Stimulated activated CD4-positive, alpha-beta T cell treated with anti-CD3 and anti-CD28 coated beads, Interleukin-12 subunit alpha, Interleukin-12 subunit beta, amount 100 ng/mL, for 48 hours (primary cell): Measurements from ENCODE around the gene COL23A1.
"Not testable (repeated sequence)": the region's sequence is repeated elsewhere in the genome, so short reads cannot be mapped to it uniquely, and the experiment has no call there.

Experiments
- DNase-seq, 3 donors: peaks; one replicate each; pipeline ENCODE4 v3.0.0-alpha.2; 2020; ENCODE audit warnings: low read depth in 2 of 3, low spot score in 1 of 3

COL23A1 gene

DNA sequence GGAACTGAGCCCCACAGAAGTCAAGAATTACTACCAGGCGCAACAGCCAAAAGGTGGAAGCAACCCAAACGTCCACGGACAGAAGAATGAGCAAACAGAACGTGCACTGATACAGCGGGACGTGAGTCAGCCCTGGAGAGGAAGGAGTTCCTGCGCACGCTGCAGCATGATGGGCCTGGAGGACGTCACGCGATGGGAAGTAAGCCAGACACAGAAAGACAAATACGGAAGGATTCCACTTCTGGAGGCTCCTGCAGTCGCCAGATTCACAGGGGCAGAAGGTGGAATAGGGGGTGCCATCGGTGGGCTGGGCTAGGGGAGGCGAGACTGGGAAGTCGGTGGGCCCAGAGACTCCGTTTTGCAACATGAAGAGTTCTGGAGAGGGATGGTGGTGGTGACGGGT, 277.3 kb downstream of the COL23A1 start:
- DNase-seq = no peak

DNA sequence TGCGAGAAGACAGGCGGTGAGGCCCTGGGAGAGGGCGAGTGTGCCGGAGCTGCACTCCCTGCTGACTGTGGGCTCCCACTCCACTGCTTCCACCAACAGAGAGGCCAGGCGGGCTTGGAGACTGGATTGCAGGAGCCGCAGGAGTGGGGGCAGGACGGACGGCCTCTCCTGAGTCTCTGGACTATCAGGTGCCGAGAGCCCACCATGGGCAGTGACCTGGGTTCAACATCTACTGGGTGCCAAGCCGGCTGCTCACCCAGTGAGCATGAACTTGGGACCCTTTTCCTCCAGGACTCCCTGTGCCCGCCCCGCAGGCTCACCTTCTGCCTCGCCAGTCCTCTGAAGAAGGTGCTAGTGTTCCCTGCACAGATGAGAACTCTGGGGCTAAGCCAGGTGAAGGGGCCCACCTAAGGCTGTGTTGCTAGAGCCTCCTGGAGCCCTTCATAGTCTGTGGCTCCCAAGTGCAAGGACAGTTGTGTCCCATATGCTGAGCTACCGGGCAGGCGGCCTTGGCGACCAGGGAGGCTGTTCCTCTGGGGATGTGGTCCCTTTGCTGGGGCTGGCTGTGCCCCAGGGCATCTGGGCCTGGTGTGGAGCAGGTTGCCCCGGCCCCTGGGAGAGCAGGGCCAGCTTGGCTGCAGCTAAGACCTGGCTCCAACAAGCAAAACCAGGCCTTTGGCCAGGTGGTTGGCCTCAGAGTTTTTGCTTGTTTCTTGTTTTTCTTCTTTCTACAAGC, 279.9 kb downstream of the COL23A1 start:
- DNase-seq = no peak

DNA sequence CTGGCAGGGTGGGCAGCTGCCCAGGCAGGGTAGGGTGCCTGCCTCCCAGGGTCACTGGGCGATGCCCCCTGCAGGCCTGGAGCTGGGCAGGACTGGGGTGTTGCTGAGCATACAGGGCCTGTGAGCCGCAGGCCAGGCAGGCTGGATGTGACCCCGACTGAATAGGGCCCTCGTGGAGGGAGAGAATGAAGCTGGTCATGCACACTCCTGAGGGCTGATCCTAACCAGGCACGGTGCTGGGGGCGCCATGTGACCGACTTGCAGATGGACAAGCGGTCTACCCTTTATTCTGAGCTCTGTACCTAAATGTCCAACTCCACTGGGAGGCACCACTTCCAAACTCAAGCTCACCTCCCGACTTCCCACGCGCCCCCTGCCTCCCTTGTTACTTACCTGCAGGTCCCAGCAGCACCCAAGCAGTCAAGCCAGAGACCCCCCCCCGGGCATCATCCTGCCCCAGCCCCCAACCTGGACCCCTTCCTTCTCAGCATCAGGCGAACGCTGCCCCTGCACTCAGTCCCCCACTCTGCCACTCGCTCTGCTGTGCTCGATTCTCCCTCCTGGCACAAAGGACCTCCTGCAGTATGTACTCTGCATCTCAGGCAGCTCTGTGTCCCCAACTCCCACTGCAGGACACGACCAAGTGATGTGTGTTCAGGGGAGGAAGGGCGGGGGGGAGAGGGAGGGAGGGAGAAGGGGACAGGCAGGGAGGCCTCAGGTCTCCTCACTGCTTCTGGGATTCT, 280.8 kb downstream of the COL23A1 start:
- DNase-seq = no peak

DNA sequence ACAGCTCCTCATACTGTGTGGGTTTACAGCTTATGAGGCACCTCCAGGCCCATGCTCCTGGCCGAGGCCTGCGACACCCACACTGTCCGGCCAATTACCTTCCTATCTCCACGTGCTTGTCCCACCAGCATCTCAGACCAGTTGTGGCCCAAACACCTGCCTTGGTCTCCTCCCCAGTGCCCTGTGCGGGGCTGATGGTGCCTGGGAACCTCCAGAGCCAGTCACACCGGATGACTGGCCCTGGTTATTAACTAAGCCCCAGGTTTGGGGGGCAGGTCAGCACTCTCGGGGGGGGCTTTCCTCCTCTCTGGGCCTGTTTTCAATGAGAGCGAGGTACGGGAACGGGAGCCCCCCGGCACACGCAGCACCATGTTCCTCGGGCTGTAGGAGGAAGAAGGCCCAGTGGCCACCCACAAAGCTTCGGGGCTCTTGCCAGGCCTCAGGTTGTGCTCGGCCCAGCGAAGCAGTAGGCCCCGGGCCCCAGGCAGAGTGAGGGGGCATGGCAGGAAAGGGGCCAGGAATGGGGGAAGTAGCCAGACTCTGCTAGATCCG, 281.6 kb downstream of the COL23A1 start:
- DNase-seq = no peak

DNA sequence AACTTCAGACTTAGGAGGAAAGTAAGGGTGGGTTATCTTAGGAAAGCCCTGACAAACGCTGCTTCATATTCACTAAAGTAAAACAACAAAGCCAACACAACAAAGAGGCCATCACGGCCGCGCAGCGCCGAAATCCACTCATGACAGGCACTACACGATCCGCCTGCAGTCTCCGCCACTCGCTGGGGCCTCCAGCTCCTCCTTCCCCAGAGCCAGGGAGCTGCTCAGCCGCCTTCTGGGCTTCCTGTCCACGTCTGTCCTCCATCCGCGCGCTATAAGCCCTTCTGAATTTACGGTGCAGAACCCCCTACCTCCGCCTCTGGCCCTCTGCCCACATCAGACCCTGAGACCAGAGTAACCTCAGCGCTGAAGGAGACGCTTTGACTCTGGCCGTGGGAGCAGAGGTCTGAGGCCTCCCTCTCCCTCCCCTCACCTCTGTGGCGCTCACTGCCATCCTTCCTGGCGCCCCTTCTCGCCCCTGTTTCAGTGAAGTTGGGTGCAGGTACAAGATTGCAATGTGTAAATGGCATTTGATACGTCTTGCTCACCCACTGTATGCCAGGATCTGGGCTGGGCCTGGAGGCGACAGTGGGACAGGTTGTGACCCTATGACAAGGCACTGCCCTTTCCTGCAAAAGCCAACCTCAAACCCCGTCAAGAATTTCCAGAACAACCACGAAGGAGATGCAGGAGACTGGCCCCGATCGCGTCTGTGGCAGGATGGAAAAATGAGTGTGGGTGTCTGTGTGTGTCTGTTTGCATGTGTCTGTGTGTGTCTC, 282.7 kb downstream of the COL23A1 start:
- no peak for DNase-seq

DNA sequence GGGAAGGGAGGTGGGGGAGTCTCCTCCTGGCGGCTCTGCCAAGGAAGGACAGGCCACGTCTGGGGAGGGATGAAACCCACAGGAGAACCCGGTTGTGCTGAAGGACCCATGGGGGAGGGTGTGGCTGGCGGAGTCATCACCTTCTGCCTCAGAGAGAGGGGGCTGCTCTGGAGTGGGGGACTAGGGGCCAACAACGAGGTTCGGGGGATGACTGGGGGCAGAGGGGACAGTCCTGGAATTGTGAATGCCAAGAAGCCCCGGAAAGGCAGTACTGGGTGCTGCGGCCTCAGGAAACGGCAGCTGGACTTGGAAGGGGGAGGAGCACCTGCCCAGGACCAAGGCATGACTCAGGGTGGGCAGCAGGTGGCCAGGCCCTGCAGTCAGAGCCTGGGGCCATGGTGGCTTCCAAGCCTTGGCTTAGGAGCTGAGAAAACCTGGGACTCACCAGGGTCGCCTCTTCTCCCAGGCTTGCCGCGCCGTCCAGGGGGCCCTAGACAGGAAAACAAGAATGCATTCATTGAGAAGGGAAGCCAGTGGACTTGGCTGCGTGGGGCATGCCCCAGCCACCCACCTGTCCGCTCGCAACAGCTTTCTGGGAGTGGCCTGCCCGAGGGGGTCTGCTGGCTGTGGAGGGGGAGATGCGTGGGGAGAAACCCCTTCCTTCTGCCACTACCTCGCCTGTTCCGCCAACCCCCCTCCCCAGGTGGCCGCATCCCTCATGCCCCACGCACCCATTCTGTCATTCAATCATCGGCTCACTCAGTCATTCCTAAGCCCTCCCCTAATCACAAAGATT, 283.6 kb downstream of the COL23A1 start:
- DNase-seq = no peak

DNA sequence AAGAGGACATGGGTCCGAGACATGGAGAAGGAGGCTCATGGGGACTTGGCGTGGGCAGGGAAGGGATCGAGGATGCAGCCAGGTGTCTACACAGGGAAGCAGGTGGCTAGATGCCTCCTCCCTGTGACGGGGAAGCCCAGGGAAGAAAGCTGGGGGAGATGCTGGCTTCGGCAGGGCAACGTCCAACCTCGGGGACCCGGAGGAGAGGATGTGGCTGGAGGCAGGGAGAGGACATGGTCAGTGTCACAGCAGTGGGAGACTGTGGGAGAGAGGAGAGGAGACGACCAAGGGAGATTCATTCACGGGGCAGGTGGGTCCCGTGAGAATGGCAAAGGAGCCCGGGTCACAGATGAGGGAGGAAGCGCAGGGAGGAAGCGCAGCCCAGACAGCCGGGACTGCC, 284.4 kb downstream of the COL23A1 start:
- no peak for DNase-seq

DNA sequence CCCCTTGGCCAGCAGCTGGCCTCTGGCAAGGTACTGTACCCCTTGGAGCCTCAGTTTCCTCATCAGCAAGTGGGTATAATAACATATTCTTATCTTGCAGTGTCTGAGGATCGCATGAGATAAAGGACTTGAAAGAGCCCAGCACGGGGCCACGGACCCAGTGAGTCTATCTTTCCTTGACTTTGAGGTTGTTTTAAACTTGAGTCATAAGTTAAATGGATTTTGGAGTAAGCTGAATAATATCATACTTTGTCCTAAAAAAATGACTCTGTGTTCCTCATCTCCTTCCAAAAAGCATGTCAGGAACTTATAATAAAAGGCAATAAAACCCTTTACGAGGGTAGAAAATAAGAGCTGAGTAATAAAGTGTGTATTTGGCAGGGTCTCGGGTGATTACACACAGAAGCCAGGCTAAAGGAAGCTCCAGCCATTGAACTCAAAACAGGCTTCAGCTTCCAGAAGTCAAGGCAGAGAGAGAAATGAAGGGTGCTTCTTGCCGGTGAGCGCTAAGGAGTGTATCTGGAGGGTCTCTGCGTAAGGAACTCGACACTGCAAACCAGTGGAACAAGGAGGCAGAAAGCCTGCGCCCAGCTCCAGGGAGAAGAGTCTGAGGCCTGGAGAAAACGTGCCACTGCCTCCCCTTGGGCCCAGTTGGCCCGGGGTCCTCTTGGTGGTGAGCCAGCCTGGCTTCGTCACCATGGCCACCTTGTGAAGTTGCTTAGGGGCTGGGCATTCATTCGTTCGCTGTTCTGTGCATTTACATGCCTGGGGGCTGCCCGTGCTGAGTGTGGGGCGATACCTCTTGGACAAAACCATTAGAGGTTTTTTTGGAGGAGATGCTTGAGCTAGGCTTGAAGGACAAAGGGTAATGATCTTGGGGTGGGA, 285.2 kb downstream of the COL23A1 start:
- DNase-seq = no peak

DNA sequence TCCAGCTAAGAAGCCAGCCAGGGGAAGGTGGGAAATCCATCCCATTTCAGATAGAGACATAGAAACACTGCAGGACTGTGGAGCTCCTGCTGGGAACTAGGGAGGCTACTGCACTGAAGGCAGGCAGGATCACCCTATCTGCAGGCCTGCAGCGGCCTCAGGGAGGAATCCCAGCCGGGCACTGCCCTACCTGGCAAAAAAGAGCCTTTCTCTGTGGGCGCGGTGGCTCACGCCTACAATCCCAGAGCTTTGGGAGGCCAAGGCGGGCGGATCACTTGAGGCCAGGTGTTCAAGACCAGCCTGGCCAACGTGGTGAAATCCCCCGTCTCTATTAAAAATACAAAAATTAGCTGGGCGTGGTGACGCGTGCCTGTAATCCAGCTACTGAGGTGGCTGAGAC, 286.2 kb downstream of the COL23A1 start:
- no peak for DNase-seq

DNA sequence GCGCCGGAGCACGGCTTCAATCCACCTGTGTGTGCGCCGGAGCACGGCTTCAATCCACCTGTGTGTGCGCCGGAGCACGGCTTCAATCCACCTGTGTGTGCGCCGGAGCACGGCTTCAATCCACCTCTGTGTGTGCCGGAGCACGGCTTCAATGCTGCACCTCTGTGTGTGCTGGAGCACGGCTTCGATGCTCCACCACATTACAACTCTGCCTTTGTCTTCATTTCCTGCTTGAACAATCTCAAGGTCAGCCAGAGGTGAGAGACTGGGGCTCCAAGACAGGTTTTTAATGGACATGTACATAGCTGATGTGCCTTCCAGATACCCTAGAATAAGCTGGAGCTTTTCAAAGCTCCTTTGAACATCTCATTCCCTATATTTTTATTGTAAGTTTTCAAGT, 287.9 kb downstream of the COL23A1 start:
- DNase-seq = not testable (repeated sequence)

DNA sequence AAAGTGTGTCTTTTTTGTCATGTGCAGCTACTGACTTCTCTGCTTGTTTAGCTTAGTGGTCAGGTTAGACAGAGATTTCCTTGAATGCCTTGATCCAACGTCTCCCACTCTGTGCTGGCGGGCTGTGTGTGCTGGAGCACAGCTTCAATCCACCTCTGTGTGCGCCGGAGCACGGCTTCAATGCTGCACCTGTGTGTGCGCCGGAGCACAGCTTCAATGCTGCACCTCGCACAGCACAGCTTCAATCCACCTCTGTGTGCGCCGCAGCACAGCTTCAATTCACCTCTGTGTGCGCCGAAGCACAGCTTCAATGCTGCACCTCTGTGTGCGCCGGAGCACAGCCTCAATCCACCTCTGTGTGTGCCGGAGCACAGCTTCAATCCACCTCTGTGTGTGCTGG, 288.6 kb downstream of the COL23A1 start:
- DNase-seq = no peak

DNA sequence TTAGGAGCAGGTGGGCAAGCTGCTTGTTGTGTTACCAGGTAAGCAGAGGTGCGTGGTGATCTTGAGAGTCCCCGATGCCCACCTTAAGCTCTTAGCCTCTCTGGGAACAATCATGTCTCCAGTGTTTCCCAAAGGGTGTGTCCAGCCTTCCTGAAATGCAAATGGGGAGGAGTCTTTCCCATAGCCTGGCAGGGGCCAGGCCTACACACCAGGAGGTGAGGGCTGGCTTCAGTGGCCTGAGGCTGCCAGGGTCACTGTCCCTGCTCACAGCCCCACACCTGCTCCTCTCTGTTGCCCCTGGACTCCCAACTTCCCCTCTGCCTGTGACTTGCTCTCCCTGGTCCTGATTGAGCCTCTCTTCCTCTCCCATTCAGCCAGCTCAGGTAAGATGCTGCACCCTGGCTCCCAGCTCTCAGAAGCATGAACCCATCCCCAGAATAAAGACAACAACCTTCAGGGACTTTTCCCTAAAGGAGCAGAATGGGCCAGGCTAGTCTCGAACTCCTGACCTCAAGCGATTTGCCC, 291.8 kb downstream of the COL23A1 start:
- no peak for DNase-seq

DNA sequence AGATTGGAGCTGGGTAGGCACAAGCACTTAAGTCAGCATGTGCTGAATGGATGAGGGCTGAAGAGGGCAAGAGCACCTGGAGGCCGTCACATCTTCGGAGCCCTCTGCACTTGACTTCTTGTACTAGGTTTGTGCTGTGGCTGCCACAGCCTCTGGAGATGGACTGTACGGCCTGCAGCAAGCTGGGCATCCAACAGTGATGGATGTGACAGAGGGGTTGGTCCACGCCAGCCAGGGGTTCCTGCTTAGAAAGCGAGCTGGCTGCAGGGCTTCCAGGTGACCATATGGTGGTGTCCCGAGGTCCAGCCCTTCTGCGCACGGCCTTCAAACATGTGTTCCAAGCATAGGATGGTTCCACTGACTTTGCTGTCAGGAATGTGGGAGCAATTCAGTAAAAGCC, 292.4 kb downstream of the COL23A1 start:
- DNase-seq = no peak

DNA sequence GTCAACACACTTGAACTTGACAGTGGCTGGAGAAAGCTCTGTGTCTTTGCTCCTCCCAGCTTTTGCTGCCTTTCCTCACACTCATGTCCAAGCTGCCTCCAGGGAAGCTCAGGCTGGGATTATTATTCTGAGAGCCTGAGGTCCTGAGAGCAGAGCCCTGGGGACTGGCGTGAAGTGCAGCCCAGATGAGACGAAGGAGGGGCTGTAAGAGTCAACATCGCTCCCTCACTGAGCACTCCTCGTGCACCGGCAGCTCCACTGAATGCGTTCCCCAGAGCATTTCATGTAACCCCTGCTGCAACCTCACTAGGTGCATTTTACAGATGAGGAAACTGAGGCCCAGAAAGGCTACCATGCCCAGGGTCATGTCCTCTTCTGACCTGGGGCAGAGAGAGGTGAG, 294.1 kb downstream of the COL23A1 start:
- no peak for DNase-seq

DNA sequence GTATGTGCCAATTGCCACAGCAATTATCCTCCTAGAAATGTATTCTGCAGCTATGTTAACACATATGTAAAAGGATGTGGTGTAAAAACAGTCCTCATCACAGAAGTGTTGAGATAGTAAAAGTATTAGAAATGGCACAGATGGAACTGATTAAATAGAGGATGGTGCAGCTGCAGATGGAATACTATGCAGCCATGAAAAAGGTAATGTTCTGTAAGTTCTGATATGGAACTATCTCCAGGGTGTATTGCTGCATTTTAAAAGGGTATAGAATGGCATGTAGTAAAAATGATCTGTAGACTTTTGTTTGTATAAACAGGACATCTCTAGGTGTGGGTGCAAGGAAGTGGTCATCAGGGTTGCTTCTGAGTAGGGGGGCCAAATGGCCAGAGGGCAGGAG, 294.6 kb downstream of the COL23A1 start:
- DNase-seq = no peak

DNA sequence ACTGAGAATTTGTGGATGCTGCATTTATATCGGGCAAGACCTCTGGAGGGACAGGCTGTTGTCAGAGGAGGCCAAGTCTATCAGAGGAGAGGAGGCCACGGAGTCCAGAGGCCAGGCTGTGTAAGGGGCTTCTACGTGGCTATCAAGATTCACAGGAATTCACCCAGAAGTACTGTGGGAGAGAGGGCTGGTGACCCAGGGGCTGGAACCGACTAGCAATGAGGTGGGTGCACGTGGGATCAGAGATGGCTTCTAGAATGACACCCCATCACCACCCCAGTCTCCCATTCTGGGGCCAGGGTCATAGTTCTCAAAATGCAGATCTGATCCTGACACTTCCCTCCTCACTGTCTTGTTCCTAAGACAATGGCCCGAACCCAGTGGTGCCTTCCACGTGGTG, 296.4 kb downstream of the COL23A1 start:
- no peak for DNase-seq

DNA sequence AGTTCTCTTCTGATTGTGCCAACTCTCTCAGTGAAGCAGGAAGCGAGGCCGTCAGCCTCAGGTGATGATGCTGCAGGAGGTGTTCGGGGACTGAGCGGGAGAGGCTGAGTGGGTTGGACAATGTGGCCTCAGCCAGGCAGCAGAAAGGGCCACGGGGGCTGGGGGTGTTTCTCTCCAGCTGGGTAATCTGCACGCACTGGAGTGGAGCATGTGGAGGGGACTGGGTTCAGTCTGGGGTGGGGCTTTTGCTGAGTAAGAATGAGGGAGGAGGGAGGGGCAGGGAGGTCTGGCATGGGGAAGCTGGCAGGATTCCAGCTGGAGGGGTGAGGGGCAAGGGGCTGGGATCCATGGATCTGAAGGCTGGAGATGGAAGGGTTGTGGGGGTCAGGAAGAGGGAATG, 296.8 kb downstream of the COL23A1 start:
- no peak for DNase-seq

DNA sequence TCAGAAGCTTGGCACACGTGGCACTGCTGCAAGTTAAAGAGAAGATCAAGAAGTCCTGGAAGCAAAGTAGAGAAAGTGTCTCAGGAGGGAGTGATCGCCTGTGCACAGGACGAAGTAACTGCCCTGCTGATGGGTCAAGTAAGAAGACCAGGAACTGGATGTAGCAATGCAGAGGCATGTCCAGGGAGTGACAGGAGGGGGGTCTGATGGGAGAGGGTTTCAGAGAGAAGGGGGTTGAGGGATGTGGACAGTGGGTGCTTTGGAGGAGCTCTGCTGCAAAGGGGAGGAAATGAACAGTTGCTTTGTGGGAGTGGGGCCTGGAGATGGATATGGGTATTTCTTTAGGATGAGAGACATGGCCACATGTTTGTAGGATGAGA, 297.4 kb downstream of the COL23A1 start:
- no peak for DNase-seq

DNA sequence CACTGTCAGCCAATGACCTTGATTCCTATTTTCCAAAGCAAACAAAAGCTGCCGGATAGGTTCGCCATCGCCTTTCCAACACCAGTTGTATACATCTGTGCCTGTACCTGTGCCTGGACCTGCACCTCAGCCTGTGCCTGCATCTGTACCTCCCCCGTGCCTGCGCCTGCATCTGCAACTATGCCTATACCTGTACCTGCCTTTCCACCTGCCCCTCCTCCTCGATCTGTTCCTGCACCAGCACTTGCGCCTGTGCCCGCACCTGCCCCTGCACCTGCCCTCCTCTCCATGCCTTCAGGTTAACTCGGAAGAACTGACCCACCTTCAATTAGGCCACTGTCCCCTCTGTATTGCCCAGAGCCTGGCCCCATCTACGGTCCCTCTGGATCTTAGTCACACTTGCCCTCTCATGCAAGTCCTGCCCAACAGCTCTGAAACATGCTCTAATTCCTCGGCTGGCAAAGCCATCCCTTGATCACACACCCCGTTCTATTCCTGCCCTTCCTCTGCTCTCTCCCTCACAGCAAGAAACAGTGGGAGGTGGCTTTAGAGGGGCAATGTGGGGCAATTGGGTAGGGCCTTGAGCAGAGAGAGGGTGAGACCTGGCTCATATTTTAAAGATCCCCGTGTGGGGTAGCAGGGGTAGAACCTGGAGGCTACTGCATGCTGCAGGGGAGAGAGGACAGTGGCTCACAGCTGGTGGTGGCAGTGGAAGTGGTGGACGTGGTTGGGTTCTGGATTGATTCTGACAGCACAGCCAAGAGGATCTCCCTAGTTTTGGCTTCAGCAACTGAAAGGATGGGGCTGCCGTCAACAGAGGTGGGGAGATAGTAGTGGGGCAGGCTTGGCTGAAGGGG, 298.0 kb downstream of the COL23A1 start:
- DNase-seq = no peak
